HG02970 (cell line): ENCODE results near the gene POLD4.

ENCODE experiments used
- ATAC-seq: cut with Tn5 transposase; IDR thresholded peaks from one replicate; pipeline ENCODE4 v1.9.1; 2021; ENCODE audit warnings: mild to moderate bottlenecking, moderate library complexity, moderate number of reproducible peaks; ENCODE audit not compliant: unreplicated experiment, low FRiP score

POLD4 gene

GRCh38 chr11:67372321-67372992, 19.1 kb upstream of the POLD4 start:
- ATAC-seq, result peak; percentile 11

GRCh38 chr11:67371911-67372320, 18.6 kb upstream of the POLD4 start:
- ATAC-seq, result no peak

GRCh38 chr11:67371189-67371910, 18.0 kb upstream of the POLD4 start:
- ATAC-seq, result no peak

- ATAC-seq, result no peak
Observed at GRCh38 chr11:67370351-67371076, 17.2 kb upstream of the POLD4 start.

- no peak for ATAC-seq
Observed at GRCh38 chr11:67369801-67370284, 16.5 kb upstream of the POLD4 start.

GRCh38 chr11:67369275-67369674, 15.9 kb upstream of the POLD4 start:
- ATAC-seq, result no peak

- ATAC-seq, result no peak
Observed at GRCh38 chr11:67368621-67369020, 15.3 kb upstream of the POLD4 start.

- no peak for ATAC-seq
Observed at GRCh38 chr11:67367761-67368227, 14.4 kb upstream of the POLD4 start.

GRCh38 chr11:67366961-67367760, 13.8 kb upstream of the POLD4 start:
- ATAC-seq, result no peak

- ATAC-seq, result no peak
Observed at GRCh38 chr11:67366546-67366945, 13.2 kb upstream of the POLD4 start.

- no peak for ATAC-seq
Observed at GRCh38 chr11:67365736-67366444, 12.5 kb upstream of the POLD4 start.

- ATAC-seq, result no peak
Observed at GRCh38 chr11:67364783-67365722, 11.7 kb upstream of the POLD4 start.

GRCh38 chr11:67364169-67364568, 10.8 kb upstream of the POLD4 start:
- no peak for ATAC-seq

- ATAC-seq, result no peak
Observed at GRCh38 chr11:67357831-67358670, 4.7 kb upstream of the POLD4 start.

- ATAC-seq, result no peak
Observed at GRCh38 chr11:67356864-67357561, 3.7 kb upstream of the POLD4 start.

- no peak for ATAC-seq
Observed at GRCh38 chr11:67356387-67356863, 3.1 kb upstream of the POLD4 start.

- no peak for ATAC-seq
Observed at GRCh38 chr11:67355794-67356386, 2.5 kb upstream of the POLD4 start.
